ENCODE data around the gene PIP4K2A.
A peak's percentile ranks its signal among the peaks of the same experiment; 100 is the strongest.

Gene PIP4K2A

GRCh38 chr10:22629126-22629525, 85.3 kb downstream of the PIP4K2A start:
- H3K36me3 ChIP-seq (ENCODE audit: insufficient read depth, low read length), result no peaks in the 10 kb centered on the region
- no peaks in the 10 kb centered on the region for H3K9me2 ChIP-seq (replicated peaks; ENCODE audit: low read depth, low read length)
- H3K4me2 ChIP-seq (ENCODE audit: low read depth, low read length, poor library complexity, severe bottlenecking), result peak overlapping the region; percentile 35
- H3K4me1 ChIP-seq (ENCODE audit: insufficient read depth, low read length, poor library complexity, severe bottlenecking), result peaks cover 77% of the 10 kb centered on the region
- H3K9ac ChIP-seq (ENCODE audit: low read depth, low read length, poor library complexity, severe bottlenecking), result no peak overlapping the region
- H4K20me1 ChIP-seq (ENCODE audit: insufficient read depth, low read length, poor library complexity, severe bottlenecking), result peaks cover 80% of the 10 kb centered on the region
- H2AFZ ChIP-seq (ENCODE audit: low read length), result no peak overlapping the region
- 0 out of 2 replicates have a peak, but pooled peaks cover 7% of the 10 kb centered on the region for H3F3A ChIP-seq (ENCODE audit: low read depth)
- no peak overlapping the region for H3K4me3 ChIP-seq (ENCODE audit: low read length, poor library complexity, severe bottlenecking)
- no peaks in the 10 kb centered on the region for H3K9me3 ChIP-seq (ENCODE audit: insufficient read depth, low read depth, low read length)
- peaks cover 98% of the 10 kb centered on the region for H3K79me2 ChIP-seq (ENCODE audit: insufficient read depth, low read length)
- H3K27me3 ChIP-seq (ENCODE audit: insufficient read depth, low read length, poor library complexity, severe bottlenecking), result no peaks in the 10 kb centered on the region
- TF ChIP-seq CTCF (conservative IDR thresholded peaks at IDR 0.05; ENCODE audit: low read length), result no peak
- no peak for TF ChIP-seq EZH2phosphoT487 (IDR thresholded peaks at IDR 0.05; ENCODE audit: borderline replicate concordance)

GRCh38 chr10:22628309-22628708, 86.1 kb downstream of the PIP4K2A start:
- Histone ChIP-seq H3K79me2 (ENCODE audit: insufficient read depth, low read length) (peaks cover 98% of the 10 kb centered on the region), H4K20me1 (ENCODE audit: insufficient read depth, low read length, poor library complexity, severe bottlenecking) (peaks cover 81% of the 10 kb centered on the region)
- TF ChIP-seq CTCF (conservative IDR thresholded peaks at IDR 0.05; ENCODE audit: low read length), result no peak
- TF ChIP-seq EZH2phosphoT487 (IDR thresholded peaks at IDR 0.05; ENCODE audit: borderline replicate concordance), result no peak

GRCh38 chr10:22626784-22627183, 87.6 kb downstream of the PIP4K2A start:
- no peak overlapping the region for H3K9ac ChIP-seq (ENCODE audit: low read depth, low read length, poor library complexity, severe bottlenecking)
- no peaks in the 10 kb centered on the region for H3K9me3 ChIP-seq (ENCODE audit: insufficient read depth, low read depth, low read length)
- H4K20me1 ChIP-seq (ENCODE audit: insufficient read depth, low read length, poor library complexity, severe bottlenecking), result peaks cover 75% of the 10 kb centered on the region
- peaks cover 98% of the 10 kb centered on the region for H3K79me2 ChIP-seq (ENCODE audit: insufficient read depth, low read length)
- H2AFZ ChIP-seq (ENCODE audit: low read length), result no peak overlapping the region
- H3K36me3 ChIP-seq (ENCODE audit: insufficient read depth, low read length), result no peaks in the 10 kb centered on the region
- H3K4me1 ChIP-seq (ENCODE audit: insufficient read depth, low read length, poor library complexity, severe bottlenecking), result peaks cover 83% of the 10 kb centered on the region
- H3K27me3 ChIP-seq (ENCODE audit: insufficient read depth, low read length, poor library complexity, severe bottlenecking), result no peaks in the 10 kb centered on the region
- TF ChIP-seq EZH2phosphoT487 (IDR thresholded peaks at IDR 0.05; ENCODE audit: borderline replicate concordance) (no peak), CTCF (conservative IDR thresholded peaks at IDR 0.05; ENCODE audit: low read length) (no peak)
- no peak overlapping the region for H3K4me3 ChIP-seq (ENCODE audit: low read length, poor library complexity, severe bottlenecking)
- no peaks in the 10 kb centered on the region for H3K9me2 ChIP-seq (replicated peaks; ENCODE audit: low read depth, low read length)
- H3K4me2 ChIP-seq (ENCODE audit: low read depth, low read length, poor library complexity, severe bottlenecking), result no peak overlapping the region
- H3F3A ChIP-seq (ENCODE audit: low read depth), result 0 out of 2 replicates have a peak, but pooled peaks cover 7% of the 10 kb centered on the region

More at GRCh38 chr10:22628309-22628708, 86.1 kb downstream of the PIP4K2A start:
- Histone ChIP-seq H3K36me3 (ENCODE audit: insufficient read depth, low read length) (no peaks in the 10 kb centered on the region), H3K9me3 (ENCODE audit: insufficient read depth, low read depth, low read length) (no peaks in the 10 kb centered on the region), H2AFZ (ENCODE audit: low read length) (no peak overlapping the region), H3K27me3 (ENCODE audit: insufficient read depth, low read length, poor library complexity, severe bottlenecking) (no peaks in the 10 kb centered on the region), H3K4me1 (ENCODE audit: insufficient read depth, low read length, poor library complexity, severe bottlenecking) (peaks cover 85% of the 10 kb centered on the region), H3K9ac (ENCODE audit: low read depth, low read length, poor library complexity, severe bottlenecking) (no peak overlapping the region), H3K4me3 (ENCODE audit: low read length, poor library complexity, severe bottlenecking) (no peak overlapping the region), H3F3A (ENCODE audit: low read depth) (0 out of 2 replicates have a peak, but pooled peaks cover 7% of the 10 kb centered on the region), H3K4me2 (ENCODE audit: low read depth, low read length, poor library complexity, severe bottlenecking) (peak overlapping the region; percentile 35), H3K9me2 (replicated peaks; ENCODE audit: low read depth, low read length) (no peaks in the 10 kb centered on the region)

Measured in Loucy (cell line).